Astrocyte (in vitro differentiated cells and primary cell): ENCODE measurements around the gene SUPT6H.

ENCODE experiments used
- CTCF ChIP-seq: IDR thresholded peaks from 2 replicates; pipeline ENCODE4 v1.5.1; 2011; ENCODE audit warnings: low read depth, mild to moderate bottlenecking, inconsistent platforms, low read length, moderate library complexity; ENCODE audit not compliant: insufficient read depth
- EZH2 ChIP-seq: IDR thresholded peaks from 2 replicates; pipeline ENCODE4 v1.6.1; 2012; ENCODE audit warnings: mild to moderate bottlenecking, low read length, inconsistent platforms; ENCODE audit not compliant: insufficient read depth

- TF ChIP-seq CTCF, result no peak
- TF ChIP-seq EZH2, result no peak
These were observed 60.6 kb downstream of the SUPT6H start for GRCh38 chr17:28722417-28723158.
